BJ (cell line): ENCODE measurements around the gene DNAJC6. TPM values are rescaled to one million over a fixed set of nuclear protein-coding genes. Genes with fewer than 3 reads are reported as not detected.

ENCODE experiments used
- CTCF ChIA-PET: fragments of 350-600 bp; formaldehyde crosslinking; extraction: SDS; loops from one replicate; lab custom pipeline; 2021; ENCODE audit warnings: antibody characterized with exemption, inconsistent platforms; lab: Yijun Ruan, JAX
- POLR2A ChIA-PET: fragments of 300-600 bp; sonication (Branson Sonifier 250); formaldehyde crosslinking; extraction: SDS; loops from one replicate; lab custom pipeline; 2021; ENCODE audit warnings: antibody characterized with exemption; lab: Charles Lee
- DNase-seq: peaks from one replicate; pipeline ENCODE4 v3.0.0-alpha.2; 2011; ENCODE audit warnings: low read depth
- H3K27me3 ChIP-seq: 2 replicates; pipeline ENCODE4 v1.6.0; 2011; ENCODE audit warnings: low read length; ENCODE audit not compliant: control insufficient read depth, insufficient read depth
- H3K36me3 ChIP-seq: 2 replicates; pipeline ENCODE4 v1.5.1; 2011; ENCODE audit warnings: low read length; ENCODE audit not compliant: control insufficient read depth, insufficient read depth
- H3K4me3 ChIP-seq: 2 replicates; pipeline ENCODE4 v1.5.1; 2011; ENCODE audit warnings: low read depth, mild to moderate bottlenecking, control low read depth, low read length
- CTCF ChIP-seq: IDR thresholded peaks from 2 replicates; pipeline ENCODE4 v1.5.1; 2011; ENCODE audit warnings: low read depth, mild to moderate bottlenecking, control low read depth, inconsistent platforms, low read length, moderate library complexity; ENCODE audit not compliant: insufficient read depth
- polyA plus RNA-seq: library from polyadenylated mRNA; depleted of rRNA; stranded (reverse); fragments of >200 nt; gene quantifications from 2 replicates; pipeline ENCODE4 v1.2.3, GENCODE V29; 2011

The DNAJC6 gene
- polyA plus RNA-seq, 1 experiment, result 10.5 TPM

GRCh38 chr1:65334081-65334480, 24.7 kb downstream of the DNAJC6 start:
- no peak overlapping the region for H3K4me3 ChIP-seq
- DNase-seq, result no peak
- POLR2A ChIA-PET, result no interaction called here
- no peaks in the 10 kb centered on the region for H3K27me3 ChIP-seq
- CTCF ChIA-PET, result no interaction called here
- H3K36me3 ChIP-seq, result no peaks in the 10 kb centered on the region
- no peak for TF ChIP-seq CTCF

- no peaks in the 10 kb centered on the region for H3K27me3 ChIP-seq
- no peak overlapping the region for H3K4me3 ChIP-seq
- CTCF ChIA-PET, result interaction anchor here (1.4 kb wide), 1 partner anchor 21 kb away, joined by 3 read pairs; no protein-coding TSS in a partner anchor
- POLR2A ChIA-PET, result no interaction called here
- H3K36me3 ChIP-seq, result no peaks in the 10 kb centered on the region; the same call in 1 of the 2 replicates
- no peak for TF ChIP-seq CTCF
- no peak for DNase-seq
Observed at GRCh38 chr1:65339866-65340468, 30.6 kb downstream of the DNAJC6 start.

DNA sequence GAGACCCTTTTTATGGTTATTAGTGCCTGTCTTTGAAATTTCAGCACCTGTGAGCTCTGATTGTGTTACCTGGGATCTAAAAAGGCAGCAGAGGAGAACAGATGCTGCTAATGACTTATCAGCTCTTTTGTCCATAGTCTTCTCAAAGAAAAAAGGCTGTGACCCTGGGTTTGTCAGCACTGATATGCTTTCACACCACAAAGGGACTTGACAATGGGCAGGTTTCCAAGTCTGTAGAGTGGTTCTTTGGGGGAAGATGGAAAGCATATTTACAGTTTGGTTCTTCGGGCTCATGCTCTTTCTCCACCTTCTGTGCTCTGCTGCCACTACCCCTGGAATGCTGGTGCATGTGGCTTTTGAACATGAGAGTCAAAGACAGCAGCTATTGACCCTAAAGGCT, 32.0 kb downstream of the DNAJC6 start:
- no peak for DNase-seq
- H3K36me3 ChIP-seq, result no peaks in the 10 kb centered on the region; the same call in 1 of the 2 replicates
- H3K27me3 ChIP-seq, result no peaks in the 10 kb centered on the region
- ChIA-PET CTCF (interaction anchor here (1.4 to 1.6 kb wide), 2 partner anchors 10 to 23 kb away, joined by 3 to 4 read pairs; no protein-coding TSS in a partner anchor), POLR2A (no interaction called here)
- TF ChIP-seq CTCF, result no peak
- H3K4me3 ChIP-seq, result no peak overlapping the region

- Histone ChIP-seq H3K36me3 (no peaks in the 10 kb centered on the region; the same call in 1 of the 2 replicates), H3K4me3 (no peak overlapping the region), H3K27me3 (no peaks in the 10 kb centered on the region)
- DNase-seq, result no peak
- no peak for TF ChIP-seq CTCF
- ChIA-PET POLR2A (no interaction called here), CTCF (no interaction called here)
Observed at GRCh38 chr1:65343286-65343685, 33.9 kb downstream of the DNAJC6 start.

GRCh38 chr1:65344171-65344814, 35.0 kb downstream of the DNAJC6 start:
- no peak for DNase-seq
- no peak overlapping the region for H3K4me3 ChIP-seq
- TF ChIP-seq CTCF, result no peak
- ChIA-PET CTCF (no interaction called here), POLR2A (no interaction called here)
- no peaks in the 10 kb centered on the region; the same call in 1 of the 2 replicates for H3K36me3 ChIP-seq
- H3K27me3 ChIP-seq, result no peaks in the 10 kb centered on the region
